Fibroblast of lung (primary cell): Measurements from ENCODE around the gene PDLIM5.

Source experiments
- EZH2 ChIP-seq: IDR thresholded peaks from 2 replicates; pipeline ENCODE4 v1.5.1; 2012; ENCODE audit warnings: low read length, control low read depth, mild to moderate bottlenecking; ENCODE audit errors: missing control alignments
- TF ChIP-seq, protein P1 (sequence below), 2 donors: IDR thresholded peaks in 1 of 2; conservative IDR thresholded peaks in 1 of 2; 1 replicate in 1 of 2; 2 replicates in 1 of 2; pipeline ENCODE4 v1.5.1; 2011 to 2012; ENCODE audit warnings: low read length in 2 of 2, control low read depth in 1 of 2, inconsistent platforms in 1 of 2, low read depth in 1 of 2, mild to moderate bottlenecking in 1 of 2

- no peak for TF ChIP-seq EZH2
- TF ChIP-seq, protein P1, sequence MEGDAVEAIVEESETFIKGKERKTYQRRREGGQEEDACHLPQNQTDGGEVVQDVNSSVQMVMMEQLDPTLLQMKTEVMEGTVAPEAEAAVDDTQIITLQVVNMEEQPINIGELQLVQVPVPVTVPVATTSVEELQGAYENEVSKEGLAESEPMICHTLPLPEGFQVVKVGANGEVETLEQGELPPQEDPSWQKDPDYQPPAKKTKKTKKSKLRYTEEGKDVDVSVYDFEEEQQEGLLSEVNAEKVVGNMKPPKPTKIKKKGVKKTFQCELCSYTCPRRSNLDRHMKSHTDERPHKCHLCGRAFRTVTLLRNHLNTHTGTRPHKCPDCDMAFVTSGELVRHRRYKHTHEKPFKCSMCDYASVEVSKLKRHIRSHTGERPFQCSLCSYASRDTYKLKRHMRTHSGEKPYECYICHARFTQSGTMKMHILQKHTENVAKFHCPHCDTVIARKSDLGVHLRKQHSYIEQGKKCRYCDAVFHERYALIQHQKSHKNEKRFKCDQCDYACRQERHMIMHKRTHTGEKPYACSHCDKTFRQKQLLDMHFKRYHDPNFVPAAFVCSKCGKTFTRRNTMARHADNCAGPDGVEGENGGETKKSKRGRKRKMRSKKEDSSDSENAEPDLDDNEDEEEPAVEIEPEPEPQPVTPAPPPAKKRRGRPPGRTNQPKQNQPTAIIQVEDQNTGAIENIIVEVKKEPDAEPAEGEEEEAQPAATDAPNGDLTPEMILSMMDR (conservative IDR thresholded peaks at IDR 0.05 in 1 of 2, IDR thresholded peaks at IDR 0.05 in 1 of 2; ENCODE audit: low read depth in 1 of 2, low read length in 2 of 2), result no peak
These were observed 38.5 kb upstream of the PDLIM5 start for GRCh38 chr4:94413085-94413840.
